ENCODE measurements around the gene CRYBG1. TPM values are rescaled to one million over a fixed set of nuclear protein-coding genes. Genes with fewer than 3 reads are reported as not detected.

CRYBG1 gene
- total RNA-seq, 1 donor from 2014 or later: 3.0 TPM

GRCh38 chr6:106431972-106432371, 71.5 kb downstream of the CRYBG1 start:
- Mint-ChIP-seq H3K4me3 (ENCODE audit: low read depth) (no peak overlapping the region), H3K27me3 (peaks cover 3% of the 10 kb centered on the region), H3K9me3 (ENCODE audit: low read depth) (no peaks in the 10 kb centered on the region), H3K36me3 (ENCODE audit: insufficient read depth) (no peaks in the 10 kb centered on the region), H3K27ac (no peak overlapping the region), H3K4me1 (ENCODE audit: low read depth) (peaks cover 4% of the 10 kb centered on the region)
- TF ChIP-seq CTCF (IDR thresholded peaks at IDR 0.05; ENCODE audit: unreplicated experiment): no peak
- DNase-seq (ENCODE audit: low spot score, unreplicated experiment): no peak

- H3K4me1 Mint-ChIP-seq (ENCODE audit: low read depth): peaks cover 4% of the 10 kb centered on the region
- H3K4me3 Mint-ChIP-seq (ENCODE audit: low read depth): no peak overlapping the region
- no peak for TF ChIP-seq CTCF (IDR thresholded peaks at IDR 0.05; ENCODE audit: unreplicated experiment)
- no peak overlapping the region for H3K27ac Mint-ChIP-seq
- H3K36me3 Mint-ChIP-seq (ENCODE audit: insufficient read depth): no peaks in the 10 kb centered on the region
- no peaks in the 10 kb centered on the region for H3K9me3 Mint-ChIP-seq (ENCODE audit: low read depth)
- H3K27me3 Mint-ChIP-seq: peaks cover 5% of the 10 kb centered on the region
- no peak for DNase-seq (ENCODE audit: low spot score, unreplicated experiment)
Measured at GRCh38 chr6:106434530-106434929, 74.0 kb downstream of the CRYBG1 start.

GRCh38 chr6:106439459-106439858, 78.9 kb downstream of the CRYBG1 start:
- no peak for TF ChIP-seq CTCF (IDR thresholded peaks at IDR 0.05; ENCODE audit: unreplicated experiment)
- H3K27me3 Mint-ChIP-seq: peaks cover 9% of the 10 kb centered on the region

GRCh38 chr6:106440546-106440945, 80.0 kb downstream of the CRYBG1 start:
- no peak for TF ChIP-seq CTCF (IDR thresholded peaks at IDR 0.05; ENCODE audit: unreplicated experiment)
- Mint-ChIP-seq H3K36me3 (ENCODE audit: insufficient read depth) (no peaks in the 10 kb centered on the region), H3K9me3 (ENCODE audit: low read depth) (no peaks in the 10 kb centered on the region), H3K4me3 (ENCODE audit: low read depth) (no peak overlapping the region), H3K27ac (no peak overlapping the region), H3K4me1 (ENCODE audit: low read depth) (peaks cover 1% of the 10 kb centered on the region), H3K27me3 (peaks cover 9% of the 10 kb centered on the region)
- no peak for DNase-seq (ENCODE audit: low spot score, unreplicated experiment)

More at GRCh38 chr6:106439459-106439858, 78.9 kb downstream of the CRYBG1 start:
- no peak overlapping the region for H3K27ac Mint-ChIP-seq
- no peaks in the 10 kb centered on the region for H3K36me3 Mint-ChIP-seq (ENCODE audit: insufficient read depth)
- H3K4me1 Mint-ChIP-seq (ENCODE audit: low read depth): no peaks in the 10 kb centered on the region
- H3K4me3 Mint-ChIP-seq (ENCODE audit: low read depth): no peak overlapping the region
- H3K9me3 Mint-ChIP-seq (ENCODE audit: low read depth): no peaks in the 10 kb centered on the region
- DNase-seq (ENCODE audit: low spot score, unreplicated experiment): no peak

GRCh38 chr6:106442395-106442794, 81.9 kb downstream of the CRYBG1 start:
- Mint-ChIP-seq H3K4me3 (ENCODE audit: low read depth) (no peak overlapping the region), H3K9me3 (ENCODE audit: low read depth) (no peaks in the 10 kb centered on the region), H3K27me3 (peaks cover 9% of the 10 kb centered on the region), H3K27ac (no peak overlapping the region), H3K36me3 (ENCODE audit: insufficient read depth) (no peaks in the 10 kb centered on the region), H3K4me1 (ENCODE audit: low read depth) (peaks cover 7% of the 10 kb centered on the region)
- no peak for TF ChIP-seq CTCF (IDR thresholded peaks at IDR 0.05; ENCODE audit: unreplicated experiment)
- DNase-seq (ENCODE audit: low spot score, unreplicated experiment): no peak
